SU-DHL-6 (cell line): ENCODE measurements around the gene FLACC1.

Source experiments
- H2AFZ ChIP-seq: fragments of 200-600 bp; sonication (generic); 2 replicates; pipeline ENCODE4 v1.6.1; 2014; ENCODE audit warnings: low read depth, mild to moderate bottlenecking, moderate library complexity, mixed read lengths, antibody characterized with exemption, low read length; ENCODE audit not compliant: severe bottlenecking
- H3F3A ChIP-seq: fragments of 200-600 bp; shearing (Covaris generic); 2 replicates; pipeline ENCODE4 v1.6.0; 2016; ENCODE audit warnings: antibody characterized with exemption, mild to moderate bottlenecking; ENCODE audit not compliant: insufficient read depth
- H3K27ac ChIP-seq: fragments of 200-600 bp; sonication (generic); 2 replicates; pipeline ENCODE4 v1.5.1; 2016; ENCODE audit warnings: low read depth, mild to moderate bottlenecking, low read length, moderate library complexity, mixed read lengths
- H3K27me3 ChIP-seq: fragments of 200-600 bp; sonication (generic), shearing (Covaris generic); 2 replicates; pipeline ENCODE4 v1.6.0; 2014; ENCODE audit warnings: mild to moderate bottlenecking, low read length
- H3K36me3 ChIP-seq: fragments of 200-600 bp; sonication (generic); 2 replicates; pipeline ENCODE4 v1.6.1; 2014; ENCODE audit warnings: mild to moderate bottlenecking, low read length, mixed read lengths
- H3K4me2 ChIP-seq: fragments of 300-600, 200-600 bp; shearing (Covaris generic), sonication (generic); 2 replicates; pipeline ENCODE4 v1.6.0; 2014; ENCODE audit warnings: low read length, low read depth, mild to moderate bottlenecking; ENCODE audit not compliant: poor library complexity, severe bottlenecking
- H3K4me3 ChIP-seq: fragments of 200-600 bp; sonication (generic); 2 replicates; pipeline ENCODE4 v1.5.1; 2014; ENCODE audit warnings: antibody characterized with exemption, low read length, mild to moderate bottlenecking, mixed read lengths; ENCODE audit not compliant: insufficient read depth, poor library complexity, severe bottlenecking
- H3K79me2 ChIP-seq: fragments of 200-600 bp; sonication (generic); 2 replicates; pipeline ENCODE4 v1.6.1; 2014; ENCODE audit warnings: mild to moderate bottlenecking, low read length, moderate library complexity; ENCODE audit not compliant: insufficient read depth
- H3K9ac ChIP-seq: fragments of 200-600 bp; sonication (generic); 2 replicates; pipeline ENCODE4 v1.7.0; 2014; ENCODE audit warnings: mild to moderate bottlenecking, low read length
- H3K9me2 ChIP-seq: fragments of 200-600 bp; sonication (generic); replicated peaks from 2 replicates; pipeline ENCODE4 v1.6.1; 2014; ENCODE audit warnings: low read length; ENCODE audit not compliant: insufficient read depth
- H3K9me3 ChIP-seq: fragments of 200-600 bp; sonication (generic); 2 replicates; pipeline ENCODE4 v1.6.1; 2014; ENCODE audit warnings: low read length, mixed read lengths; ENCODE audit not compliant: insufficient read depth
- H4K20me1 ChIP-seq: fragments of 200-600 bp; sonication (generic); 2 replicates; pipeline ENCODE4 v1.6.1; 2014; ENCODE audit warnings: low read depth, mild to moderate bottlenecking, antibody characterized with exemption, low read length, moderate library complexity, mixed read lengths
- EZH2phosphoT487 ChIP-seq: fragments of 200-600 bp; sonication (generic), shearing (Covaris generic); conservative IDR thresholded peaks from 2 replicates; pipeline ENCODE4 v1.6.1; 2018; ENCODE audit warnings: mild to moderate bottlenecking, antibody characterized with exemption, low read length, moderate library complexity, mixed read lengths
- TF ChIP-seq, protein P1 (sequence below): fragments of 200-600 bp; sonication (generic); IDR thresholded peaks from one replicate; pipeline ENCODE4 v1.5.1; 2017; ENCODE audit warnings: antibody characterized with exemption, mild to moderate bottlenecking, low read length, moderate library complexity; ENCODE audit not compliant: insufficient read depth, poor library complexity, severe bottlenecking

FLACC1 gene

GRCh38 chr2:201280191-201281040 lies 76.7 kb downstream of the FLACC1 start:
- Histone ChIP-seq H2AFZ (no peak overlapping the region), H3K27me3 (no peaks in the 10 kb centered on the region), H3K36me3 (peaks cover 8% of the 10 kb centered on the region), H3K27ac (no peak overlapping the region), H3F3A (no peaks in the 10 kb centered on the region), H3K9me2 (no peaks in the 10 kb centered on the region), H3K79me2 (no peaks in the 10 kb centered on the region), H3K4me2 (no peak overlapping the region), H3K9me3 (no peaks in the 10 kb centered on the region), H3K4me3 (no peak overlapping the region), H4K20me1 (no peaks in the 10 kb centered on the region), H3K9ac (no peak overlapping the region)
- TF ChIP-seq EZH2phosphoT487, result no peak
- TF ChIP-seq, protein P1, sequence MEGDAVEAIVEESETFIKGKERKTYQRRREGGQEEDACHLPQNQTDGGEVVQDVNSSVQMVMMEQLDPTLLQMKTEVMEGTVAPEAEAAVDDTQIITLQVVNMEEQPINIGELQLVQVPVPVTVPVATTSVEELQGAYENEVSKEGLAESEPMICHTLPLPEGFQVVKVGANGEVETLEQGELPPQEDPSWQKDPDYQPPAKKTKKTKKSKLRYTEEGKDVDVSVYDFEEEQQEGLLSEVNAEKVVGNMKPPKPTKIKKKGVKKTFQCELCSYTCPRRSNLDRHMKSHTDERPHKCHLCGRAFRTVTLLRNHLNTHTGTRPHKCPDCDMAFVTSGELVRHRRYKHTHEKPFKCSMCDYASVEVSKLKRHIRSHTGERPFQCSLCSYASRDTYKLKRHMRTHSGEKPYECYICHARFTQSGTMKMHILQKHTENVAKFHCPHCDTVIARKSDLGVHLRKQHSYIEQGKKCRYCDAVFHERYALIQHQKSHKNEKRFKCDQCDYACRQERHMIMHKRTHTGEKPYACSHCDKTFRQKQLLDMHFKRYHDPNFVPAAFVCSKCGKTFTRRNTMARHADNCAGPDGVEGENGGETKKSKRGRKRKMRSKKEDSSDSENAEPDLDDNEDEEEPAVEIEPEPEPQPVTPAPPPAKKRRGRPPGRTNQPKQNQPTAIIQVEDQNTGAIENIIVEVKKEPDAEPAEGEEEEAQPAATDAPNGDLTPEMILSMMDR, result no peak

DNA sequence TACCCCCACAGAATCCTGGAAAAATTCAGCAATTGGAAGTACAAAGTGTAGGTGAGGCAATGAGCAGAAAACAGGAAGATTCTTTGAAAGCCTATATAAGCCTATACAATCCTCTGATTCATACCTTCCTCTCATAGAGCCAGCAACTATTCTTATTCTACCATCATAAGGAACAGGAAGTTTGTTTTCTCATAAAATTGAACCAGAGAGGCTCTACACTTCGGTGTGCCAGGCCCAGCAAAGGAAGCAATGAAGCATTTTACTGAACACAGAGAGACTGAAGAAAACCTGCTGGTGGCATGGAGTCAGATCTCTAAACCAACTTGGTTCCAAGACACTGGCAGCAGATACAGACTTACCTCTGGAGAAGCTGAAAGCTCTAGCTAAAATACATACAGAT lies 78.1 kb downstream of the FLACC1 start:
- H2AFZ ChIP-seq, result no peak overlapping the region
- H3K27me3 ChIP-seq, result no peaks in the 10 kb centered on the region
- H3K79me2 ChIP-seq, result no peaks in the 10 kb centered on the region
- H3K9me3 ChIP-seq, result no peaks in the 10 kb centered on the region
- no peak overlapping the region for H3K9ac ChIP-seq
- H3F3A ChIP-seq, result no peaks in the 10 kb centered on the region
- no peaks in the 10 kb centered on the region for H3K9me2 ChIP-seq
- H3K27ac ChIP-seq, result no peak overlapping the region
- no peak overlapping the region for H3K4me3 ChIP-seq
- H3K36me3 ChIP-seq, result peaks cover 10% of the 10 kb centered on the region
- H3K4me2 ChIP-seq, result no peak overlapping the region
- TF ChIP-seq EZH2phosphoT487, result no peak
- TF ChIP-seq, protein P1, result no peak
- H4K20me1 ChIP-seq, result no peaks in the 10 kb centered on the region

DNA sequence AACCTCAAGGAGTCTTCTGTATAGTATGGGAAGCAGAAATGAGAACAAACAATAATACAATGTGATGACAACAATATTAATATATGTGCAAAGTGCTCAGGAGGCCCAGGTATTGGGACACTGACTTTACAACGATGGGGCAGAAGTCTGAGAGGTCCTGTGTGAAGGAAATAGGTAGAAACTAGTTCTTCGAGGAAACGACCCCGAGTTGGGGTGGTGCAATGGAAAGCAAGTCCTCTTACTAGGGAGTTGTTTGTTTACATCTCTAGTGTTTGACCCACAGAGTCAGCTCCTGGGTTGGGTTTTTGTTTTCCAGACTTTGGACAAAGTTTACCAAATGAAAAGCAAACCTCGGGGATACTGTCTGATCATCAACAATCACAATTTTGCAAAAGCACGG lies 80.6 kb downstream of the FLACC1 start:
- Histone ChIP-seq H3K9me3 (no peaks in the 10 kb centered on the region), H3K79me2 (no peaks in the 10 kb centered on the region), H3K4me3 (no peak overlapping the region), H2AFZ (no peak overlapping the region), H3K36me3 (peaks cover 16% of the 10 kb centered on the region), H3K9me2 (no peaks in the 10 kb centered on the region), H3K9ac (no peak overlapping the region), H4K20me1 (no peaks in the 10 kb centered on the region), H3K4me2 (no peak overlapping the region), H3F3A (no peaks in the 10 kb centered on the region), H3K27ac (no peak overlapping the region), H3K27me3 (no peaks in the 10 kb centered on the region)
- no peak for TF ChIP-seq EZH2phosphoT487
- TF ChIP-seq, protein P1, result no peak
